GM11168 (cell line): ENCODE results near the gene TMEM18.
"Not testable (repeated sequence)": the region's sequence is repeated elsewhere in the genome, so short reads cannot be mapped to it uniquely, and the experiment has no call there.

ENCODE experiments used
- in situ Hi-C: fragments of 300-500 bp; cut with MboI; formaldehyde crosslinking; loops from one replicate; pipeline ENCODE4 v1.12.0; 2022; ENCODE audit warnings: low sequenced_read_pairs; ENCODE audit not compliant: unreplicated experiment

TMEM18 gene

GRCh38 chr2:677056-677958 is at the start of gene TMEM18:
TMEM18 (minus strand) TSS chr2:677406; CDS start chr2:677345, 61 bp downstream.
- in situ Hi-C loops = no loop called here

GRCh38 chr2:726169-726568 is 49.0 kb upstream of the TMEM18 start:
- in situ Hi-C loops = no loop called here

GRCh38 chr2:725468-725867 is 48.3 kb upstream of the TMEM18 start:
- in situ Hi-C loops = no loop called here

- in situ Hi-C loops = no loop called here
Measured at GRCh38 chr2:723761-724160, 46.6 kb upstream of the TMEM18 start.

GRCh38 chr2:720842-721241 is 43.6 kb upstream of the TMEM18 start:
- in situ Hi-C loops = no loop called here

- in situ Hi-C loops = loop anchor here (10.0 kb wide), 1 partner anchor 825 kb away; no protein-coding TSS in a partner anchor
Measured at GRCh38 chr2:719734-720133, 42.5 kb upstream of the TMEM18 start.

- in situ Hi-C loops = loop anchor here (10.0 kb wide), 1 partner anchor 826 kb away; no protein-coding TSS in a partner anchor
Measured at GRCh38 chr2:719191-719590, 42.0 kb upstream of the TMEM18 start.

- in situ Hi-C loops = loop anchor here (10.0 kb wide), 1 partner anchor 827 kb away; no protein-coding TSS in a partner anchor
Measured at GRCh38 chr2:717661-718060, 40.5 kb upstream of the TMEM18 start.

- in situ Hi-C loops = loop anchor here (10.0 kb wide), 1 partner anchor 829 kb away; no protein-coding TSS in a partner anchor
Measured at GRCh38 chr2:715854-716560, 38.8 kb upstream of the TMEM18 start.

GRCh38 chr2:715038-715437 is 37.8 kb upstream of the TMEM18 start:
- in situ Hi-C loops = loop anchor here (10.0 kb wide), 1 partner anchor 830 kb away; no protein-coding TSS in a partner anchor

- in situ Hi-C loops = loop anchor here (10.0 kb wide), 1 partner anchor 831 kb away; no protein-coding TSS in a partner anchor
Measured at GRCh38 chr2:714005-714741, 37.0 kb upstream of the TMEM18 start.

- in situ Hi-C loops = loop anchor here (10.0 kb wide), 1 partner anchor 834 kb away; no protein-coding TSS in a partner anchor
Measured at GRCh38 chr2:710867-711665, 33.9 kb upstream of the TMEM18 start.

GRCh38 chr2:709138-709765 is 32.0 kb upstream of the TMEM18 start:
- in situ Hi-C loops = no loop called here

GRCh38 chr2:708667-709066 is 31.5 kb upstream of the TMEM18 start:
- in situ Hi-C loops = no loop called here

- in situ Hi-C loops = no loop called here
Measured at GRCh38 chr2:705971-706511, 28.8 kb upstream of the TMEM18 start.

- in situ Hi-C loops = not testable (repeated sequence)
Measured at GRCh38 chr2:702765-703164, 25.6 kb upstream of the TMEM18 start.

- in situ Hi-C loops = no loop called here
Measured at GRCh38 chr2:696999-697627, 19.9 kb upstream of the TMEM18 start.

GRCh38 chr2:696463-696862 is 19.3 kb upstream of the TMEM18 start:
- in situ Hi-C loops = no loop called here
